ENCODE data around the gene LRIT2.
"Not testable (repeated sequence)": the region's sequence is repeated elsewhere in the genome, so short reads cannot be mapped to it uniquely, and the experiment has no call there.

LRIT2 gene

DNA sequence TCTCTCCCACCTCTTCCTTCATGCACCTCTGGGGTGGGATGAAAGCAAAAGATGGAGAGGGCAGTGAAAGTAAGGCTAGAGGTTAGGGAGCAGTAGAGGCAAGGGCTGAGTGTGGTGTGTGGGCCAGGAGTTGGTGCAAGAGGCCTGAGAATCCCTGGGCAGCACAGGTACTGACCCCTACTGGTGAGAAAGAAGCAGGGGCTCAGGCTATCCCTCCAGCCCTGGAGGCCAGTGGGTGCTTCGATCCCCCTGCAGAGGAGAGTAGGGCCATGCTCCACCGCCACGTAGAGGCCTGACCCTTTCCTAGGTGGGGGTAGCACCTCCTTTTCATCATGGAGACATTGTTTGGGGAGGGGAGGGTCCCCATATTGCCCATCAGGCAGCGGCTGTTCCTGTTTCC lies 21.2 kb downstream of the LRIT2 start:
- no peak for DNase-seq

DNA sequence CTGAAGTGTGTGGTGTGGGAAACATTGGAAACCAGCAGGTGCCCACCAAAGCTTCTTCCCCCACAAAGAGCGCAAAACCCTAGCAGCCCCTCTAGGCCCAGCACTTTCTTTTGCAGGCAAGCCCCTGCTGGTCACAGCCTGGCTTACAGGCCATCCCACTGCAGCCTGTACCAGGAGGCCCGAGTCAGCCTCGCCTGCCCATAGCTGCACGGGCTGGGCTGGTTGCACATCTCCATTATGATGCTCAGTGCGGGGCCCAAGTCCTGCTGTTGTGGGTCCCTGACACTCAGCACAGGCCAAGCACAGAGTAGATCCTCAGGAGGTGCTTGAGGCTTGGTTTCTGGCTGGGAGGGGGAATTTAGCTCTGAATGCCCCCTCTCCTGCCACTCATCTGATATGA lies 23.0 kb downstream of the LRIT2 start:
- DNase-seq, result no peak

DNA sequence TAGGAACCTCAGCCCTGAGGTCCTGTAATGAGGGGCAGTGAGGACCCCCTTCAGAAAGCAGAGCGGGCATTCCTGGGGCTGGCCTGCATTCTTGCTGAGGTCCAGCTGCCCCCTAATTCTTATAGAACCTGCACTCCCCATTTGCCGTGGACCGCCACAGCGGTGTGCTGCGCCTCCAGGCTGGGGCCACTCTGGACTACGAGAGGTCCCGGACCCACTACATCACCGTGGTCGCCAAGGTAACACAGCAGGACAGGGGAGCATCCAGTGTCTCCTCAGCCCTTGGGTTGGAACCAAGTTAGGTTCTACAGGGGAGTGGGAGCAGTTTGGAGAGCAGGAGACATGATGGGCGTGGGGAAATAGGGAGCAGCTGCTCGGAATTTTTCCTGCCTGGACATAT lies 23.7 kb downstream of the LRIT2 start:
- DNase-seq, result no peak

DNA sequence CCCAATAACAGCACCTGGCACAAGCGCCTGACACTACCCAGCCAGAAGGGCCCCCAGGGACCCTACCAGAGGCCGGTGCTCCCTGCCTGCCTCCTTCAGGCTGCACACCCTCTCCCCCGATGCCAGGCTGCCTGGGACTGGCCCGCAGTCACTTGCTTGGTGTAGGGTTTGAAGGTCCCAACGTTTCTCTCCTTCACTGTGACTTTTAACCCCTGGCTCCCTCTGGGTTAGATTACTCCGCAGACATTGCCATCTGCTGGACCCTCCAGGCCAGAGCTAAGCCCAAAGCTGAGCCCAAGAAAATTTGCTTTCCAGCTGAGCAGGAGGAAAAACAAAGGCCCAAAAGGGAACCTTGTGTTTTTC lies 24.1 kb downstream of the LRIT2 start:
- DNase-seq, result no peak

DNA sequence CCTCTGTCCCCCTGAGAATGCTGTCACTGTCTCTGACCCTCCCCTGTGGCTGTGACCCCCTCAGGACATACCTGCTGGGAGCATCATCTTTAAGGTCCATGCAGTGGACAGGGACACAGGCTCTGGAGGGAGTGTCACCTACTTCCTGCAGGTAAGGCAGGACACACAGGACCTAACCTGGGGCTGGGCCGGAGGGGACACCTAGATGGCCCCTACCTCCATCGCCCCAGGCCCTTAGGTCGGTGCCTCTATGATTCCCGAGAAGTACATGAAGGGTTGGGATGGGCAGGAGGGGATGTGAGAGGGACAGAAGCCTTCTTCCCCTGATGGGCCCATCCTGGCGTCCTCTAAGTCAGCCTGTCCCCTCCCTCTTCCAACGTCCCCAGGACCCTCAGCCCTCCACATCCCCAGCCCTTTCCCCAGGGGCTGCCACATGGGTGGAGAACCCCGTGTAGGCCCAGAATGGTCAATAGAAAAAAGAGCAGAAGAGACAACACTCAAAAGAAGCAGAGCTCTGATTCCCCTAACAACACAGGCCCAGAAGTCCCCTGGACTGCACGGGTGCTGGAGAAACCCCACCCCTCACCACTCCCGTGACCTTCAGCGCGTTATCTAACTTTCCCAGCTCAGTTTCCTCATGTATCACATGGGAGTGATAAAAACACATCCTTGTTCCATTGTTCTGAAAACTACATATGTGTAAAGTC lies 24.7 kb downstream of the LRIT2 start:
- DNase-seq, result no peak

DNA sequence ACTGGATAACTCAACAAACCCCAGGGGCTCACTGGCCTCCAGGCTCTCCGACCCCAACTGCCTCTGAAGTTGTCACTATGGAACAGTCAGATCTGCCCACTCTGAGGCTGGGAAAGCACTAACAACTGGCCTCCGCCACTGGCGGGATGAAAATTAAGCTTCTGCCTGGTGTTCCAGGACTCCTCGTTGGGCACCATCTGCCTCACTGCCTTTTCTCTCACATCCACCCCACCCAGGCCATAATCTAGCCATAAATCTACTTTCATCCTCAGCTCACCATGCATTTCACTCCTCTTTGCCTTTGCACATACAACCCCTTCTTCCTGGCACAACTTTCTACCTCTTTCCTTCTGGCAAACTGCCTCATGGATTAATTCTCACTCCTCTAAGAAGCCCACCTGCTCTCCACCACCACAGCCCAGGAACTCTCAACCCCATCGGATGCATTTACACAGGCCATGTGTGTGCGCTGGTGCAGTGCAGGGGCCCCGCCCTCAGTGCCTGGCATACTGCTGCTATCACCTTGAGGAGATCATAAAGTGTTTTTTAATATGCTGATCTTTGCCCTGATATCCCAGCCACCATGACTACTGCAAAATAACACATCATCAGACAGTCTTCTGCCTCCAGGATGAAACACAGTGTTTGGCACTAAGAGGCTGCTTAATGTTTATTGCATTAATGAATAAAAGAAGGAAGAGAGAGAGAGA lies 27.0 kb downstream of the LRIT2 start:
- no peak for DNase-seq

DNA sequence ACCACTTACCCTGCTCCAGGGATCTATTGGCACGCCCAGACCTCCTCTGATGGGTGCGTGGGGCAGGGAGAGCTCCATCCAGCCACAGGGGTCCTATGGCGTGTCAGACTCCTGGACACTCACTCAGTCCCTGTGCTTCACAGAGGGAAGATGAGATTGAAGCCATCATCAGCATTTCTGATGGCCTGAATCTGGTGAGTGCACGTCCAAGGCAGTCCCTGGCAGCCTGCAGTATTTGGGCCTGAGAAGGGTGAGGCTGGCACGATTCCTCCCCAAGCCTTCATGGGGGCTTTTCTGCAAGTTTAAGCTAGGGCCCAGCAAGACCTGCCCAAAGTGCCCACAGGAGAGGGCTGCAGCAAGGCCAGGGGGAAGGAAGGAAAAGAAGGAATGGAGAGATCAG lies 27.7 kb downstream of the LRIT2 start:
- DNase-seq, result no peak

DNA sequence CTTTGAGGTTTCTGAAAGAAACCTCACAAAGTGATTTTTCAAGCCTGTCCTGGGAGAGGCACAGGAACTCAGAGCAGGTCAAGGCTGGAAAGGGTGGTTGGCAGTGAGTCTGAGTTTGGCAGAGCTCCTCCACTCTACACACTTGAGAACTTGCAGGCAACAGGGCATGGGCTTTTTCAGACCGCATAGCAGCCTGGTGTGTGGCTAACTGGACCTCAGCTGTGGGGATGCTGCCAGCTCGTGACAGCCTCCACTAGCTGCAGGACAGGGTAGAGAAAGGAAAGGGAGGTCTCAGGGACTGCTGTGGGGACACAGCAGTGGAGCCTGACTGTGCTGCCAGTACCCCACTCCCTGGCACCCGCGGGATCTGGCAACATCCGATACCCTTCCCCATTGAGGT lies 28.4 kb downstream of the LRIT2 start:
- no peak for DNase-seq

DNA sequence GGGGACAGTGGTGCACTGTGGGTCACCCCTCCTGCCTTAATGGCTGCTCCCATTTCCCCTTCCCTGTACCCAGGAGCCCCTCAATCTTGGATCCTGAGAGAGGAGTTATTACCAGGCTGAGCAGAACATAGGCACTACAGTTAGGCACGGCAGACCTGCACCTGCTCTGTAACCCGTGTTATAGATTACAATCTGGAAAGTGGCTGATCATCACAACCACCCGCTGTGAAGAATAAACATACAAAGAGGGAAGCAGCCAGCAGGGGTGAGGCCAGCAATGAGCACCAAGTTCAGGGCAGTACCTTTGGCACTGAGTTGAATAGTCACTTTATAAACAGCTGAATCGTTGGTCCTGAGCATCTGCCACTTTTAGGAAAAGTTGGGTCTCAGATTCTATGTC lies 29.3 kb downstream of the LRIT2 start:
- DNase-seq, result no peak

DNA sequence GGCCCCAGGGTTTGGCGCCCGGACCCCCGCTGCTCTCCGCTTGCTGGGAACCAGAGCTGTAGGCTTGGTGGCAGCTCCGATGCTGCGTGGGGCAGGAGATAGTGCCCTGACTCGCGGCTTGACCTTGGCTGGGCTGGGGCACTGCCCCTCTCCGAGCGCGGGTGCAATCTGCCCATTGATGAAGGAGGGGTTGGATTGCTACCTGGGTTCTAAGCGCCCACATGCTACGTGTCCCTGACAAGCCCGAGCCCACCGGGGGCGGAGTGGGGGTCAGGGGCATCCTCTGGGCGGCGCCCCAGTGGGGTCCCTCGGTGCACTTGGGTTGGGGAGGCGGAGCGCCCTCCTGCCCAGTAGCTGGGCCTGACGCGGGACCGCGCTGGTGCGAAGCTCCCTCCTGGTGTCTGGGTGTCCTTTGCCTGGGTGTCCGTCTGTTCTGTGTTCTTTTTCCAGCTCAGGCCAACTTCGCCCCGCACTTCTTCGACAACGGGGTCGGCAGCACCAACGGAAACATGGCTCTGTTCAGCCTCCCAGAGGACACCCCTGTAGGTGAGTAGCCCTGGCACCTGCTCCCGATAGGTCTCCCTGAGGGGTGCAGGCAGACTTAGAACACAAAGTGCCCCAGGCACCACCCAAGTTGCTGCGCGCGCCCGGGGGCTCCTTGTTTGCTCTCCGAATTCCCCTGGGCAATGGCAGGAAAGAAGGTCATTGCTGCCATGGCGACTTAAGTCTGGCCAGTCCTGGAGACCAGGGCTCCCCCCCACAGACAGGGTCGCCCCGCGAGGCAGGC lies 30.1 kb downstream of the LRIT2 start:
- DNase-seq, result no peak

DNA sequence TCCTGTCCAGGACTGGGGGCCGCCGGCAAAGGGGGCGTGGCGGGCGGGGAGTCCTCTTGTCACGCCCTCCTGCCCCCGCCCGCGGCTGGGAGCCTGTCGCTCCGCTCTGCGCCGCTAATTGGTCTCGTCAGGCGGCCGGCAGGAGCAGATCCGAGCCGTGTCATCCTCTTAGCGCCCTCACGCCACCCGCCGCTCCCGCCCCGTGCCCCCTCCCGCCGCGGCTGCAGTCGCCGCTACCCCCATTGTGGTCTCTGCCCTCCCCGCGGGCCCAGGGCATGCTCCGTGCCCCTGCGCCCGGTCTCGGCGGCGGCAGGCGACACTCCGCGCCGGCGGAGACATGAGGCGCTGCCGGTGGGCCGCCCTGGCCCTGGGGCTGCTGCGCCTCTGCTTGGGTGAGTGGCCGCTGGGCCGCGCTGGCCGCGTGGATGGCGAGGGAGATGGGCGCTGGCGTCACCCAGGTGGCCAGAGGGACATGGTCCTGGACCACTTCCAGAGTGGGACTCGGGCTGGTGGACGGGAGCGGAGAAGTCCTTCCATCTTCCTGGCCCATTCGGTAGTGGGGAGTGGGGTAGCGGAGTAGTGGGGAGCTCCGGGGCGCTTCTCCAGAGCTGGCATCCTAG lies 30.8 kb downstream of the LRIT2 start, which contains the start of gene CDHR1:
Gene CDHR1 (plus strand): TSS at position 114 of the 620 bp plus-strand sequence. CDS start 224 bp downstream, at position 338.
- no peak for DNase-seq

DNA sequence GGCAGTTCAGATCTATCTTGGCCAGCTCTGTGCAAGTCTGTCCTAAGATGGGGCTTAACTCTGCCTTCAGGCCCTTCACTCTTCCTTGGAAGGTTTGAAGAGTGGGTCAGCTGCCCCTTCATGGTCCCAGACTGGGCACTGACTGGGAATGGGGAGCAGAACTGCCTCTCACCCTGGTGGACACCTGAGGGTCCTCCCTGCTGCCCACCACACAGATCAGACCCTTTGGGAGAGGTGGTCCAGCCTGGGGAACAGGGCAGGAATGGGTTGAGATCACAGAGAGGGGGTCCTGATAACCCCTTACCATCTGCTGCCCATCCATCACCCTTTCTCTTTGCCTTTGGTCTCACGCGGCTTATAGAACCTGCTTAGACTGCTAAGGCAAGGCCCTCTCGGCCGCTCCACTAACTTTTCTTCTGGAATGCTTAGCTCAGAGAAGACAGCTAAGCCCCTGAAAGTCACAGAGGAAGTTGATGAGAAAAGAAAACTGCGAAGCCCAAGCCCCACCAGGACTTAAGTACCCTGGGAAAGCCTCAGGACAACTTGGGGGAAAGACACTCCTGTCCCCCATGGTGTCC lies 31.4 kb downstream of the LRIT2 start:
- no peak for DNase-seq

DNA sequence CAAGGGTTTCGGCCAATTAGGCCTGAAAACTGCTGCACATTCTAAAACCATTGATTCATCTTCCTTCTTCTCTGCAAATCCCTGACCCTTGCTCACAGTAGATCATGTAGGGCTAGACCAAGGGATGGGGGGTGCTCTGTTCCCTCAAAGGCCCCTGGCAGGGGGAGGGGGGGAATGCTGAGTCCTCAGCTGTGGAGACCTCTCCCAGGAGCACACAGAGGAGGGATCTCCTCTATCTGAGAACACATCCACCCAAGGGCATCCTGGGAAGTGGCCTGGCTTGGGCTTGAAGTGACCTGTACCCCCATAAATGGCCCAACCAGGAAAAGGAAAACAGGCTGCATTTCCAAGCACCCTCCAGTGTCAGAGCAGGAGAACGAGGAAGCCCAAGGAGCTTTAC lies 32.0 kb downstream of the LRIT2 start:
- no peak for DNase-seq

DNA sequence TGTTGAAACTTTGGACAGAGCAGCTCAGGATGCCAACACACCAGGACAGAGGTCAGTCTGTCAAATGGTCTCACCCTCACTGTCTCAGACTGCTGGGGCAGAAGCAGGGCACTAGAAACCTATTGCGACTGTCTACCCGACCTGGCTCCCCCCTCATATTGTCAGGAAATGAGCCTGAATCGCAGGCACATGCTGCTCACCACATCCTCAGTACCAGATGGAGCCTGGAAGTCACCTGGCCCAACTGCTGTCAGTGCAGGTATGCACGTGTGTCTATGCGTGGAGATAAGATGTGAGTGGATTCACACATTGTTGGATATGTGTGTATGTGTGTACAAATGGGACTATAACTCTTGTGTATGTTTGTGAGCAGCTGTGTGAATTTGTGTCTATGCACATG lies 34.2 kb downstream of the LRIT2 start:
- no peak for DNase-seq

DNA sequence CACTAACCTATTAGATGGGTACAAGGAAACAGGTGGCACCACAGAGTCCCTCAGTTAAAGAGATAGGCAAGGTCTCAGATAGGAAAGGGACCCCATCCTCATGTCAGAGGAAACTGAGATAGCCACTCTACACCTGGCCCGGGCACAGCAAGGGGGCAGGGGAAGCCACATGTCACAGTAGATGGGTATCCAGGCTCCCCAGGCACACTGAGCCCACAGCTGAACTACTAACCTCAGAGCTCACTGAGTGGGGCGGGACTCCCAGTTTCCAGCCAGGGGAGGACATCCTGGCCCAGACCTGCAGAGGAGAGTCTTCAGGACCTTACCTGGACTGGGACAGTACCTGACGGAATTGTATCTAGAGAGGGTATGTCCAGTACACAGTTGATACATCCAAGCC lies 34.7 kb downstream of the LRIT2 start:
- DNase-seq, result no peak

DNA sequence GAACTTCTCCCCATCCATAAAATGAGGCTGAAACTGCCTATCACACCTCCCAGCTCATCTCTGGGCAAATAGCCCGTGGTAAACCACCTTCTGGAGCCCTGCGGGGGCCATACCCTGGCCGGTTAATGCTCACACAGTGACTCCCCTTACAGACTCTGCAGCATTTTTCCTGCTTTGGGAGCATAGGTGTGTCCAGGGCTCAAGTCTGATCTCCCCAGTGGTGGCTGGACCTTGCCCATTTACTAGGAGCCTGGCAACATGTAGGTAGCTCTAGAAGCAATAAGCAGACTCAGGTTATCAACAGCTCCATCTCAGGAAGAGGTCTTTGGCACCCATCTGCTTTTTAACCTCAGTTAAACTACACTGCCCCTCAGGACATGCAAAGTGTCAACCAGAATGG lies 36.5 kb downstream of the LRIT2 start:
- DNase-seq, result no peak

DNA sequence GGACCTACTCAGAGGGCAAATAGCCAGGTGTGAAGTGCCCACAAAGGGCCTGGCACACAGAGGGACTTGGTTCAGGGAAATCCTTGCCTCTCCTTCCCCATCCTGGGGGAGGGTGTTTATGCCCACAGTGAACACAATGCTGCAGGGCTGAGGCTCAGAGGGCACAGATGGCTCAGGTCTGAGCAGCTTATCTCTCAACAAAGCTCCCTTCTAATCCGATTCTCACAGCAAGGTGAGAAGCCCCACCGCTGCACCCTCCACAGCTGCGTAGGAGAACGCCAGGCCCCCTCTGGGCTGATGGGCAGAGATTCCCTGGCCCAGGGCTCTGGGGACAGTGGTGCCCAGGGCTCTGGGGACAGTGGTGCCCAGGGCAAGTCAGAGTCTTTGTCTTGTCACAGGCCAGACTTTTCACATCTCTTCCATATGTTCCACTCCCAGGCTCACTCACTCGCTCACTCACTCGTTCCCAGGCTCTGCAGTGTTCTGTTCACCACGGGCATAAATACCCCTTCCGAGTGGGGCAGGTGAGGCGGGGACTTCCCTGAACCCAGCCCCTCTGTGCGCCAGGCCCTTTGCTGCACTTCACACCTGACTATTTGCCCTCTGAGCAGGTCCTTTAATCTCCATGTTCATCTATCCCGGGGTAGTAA lies 39.7 kb downstream of the LRIT2 start:
- no peak for DNase-seq

DNA sequence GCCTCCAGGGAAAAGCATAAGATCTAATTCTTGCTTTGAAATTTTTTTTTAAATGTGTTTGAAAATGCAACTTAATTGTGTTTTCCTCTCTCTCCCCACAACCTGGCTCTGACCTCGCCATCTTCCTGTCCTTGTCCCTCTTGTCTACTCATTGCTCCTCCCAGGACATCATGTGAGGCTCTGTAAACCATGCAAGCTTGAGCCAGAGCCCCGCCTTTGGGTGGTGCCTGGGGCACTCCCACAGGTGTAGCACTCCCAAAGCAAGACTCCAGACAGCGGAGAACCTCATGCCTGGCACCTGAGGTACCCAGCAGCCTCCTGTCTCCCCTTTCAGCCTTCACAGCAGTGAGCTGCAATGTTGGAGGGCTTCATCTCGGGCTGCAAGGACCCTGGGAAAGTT lies 40.8 kb downstream of the LRIT2 start:
- no peak for DNase-seq

DNA sequence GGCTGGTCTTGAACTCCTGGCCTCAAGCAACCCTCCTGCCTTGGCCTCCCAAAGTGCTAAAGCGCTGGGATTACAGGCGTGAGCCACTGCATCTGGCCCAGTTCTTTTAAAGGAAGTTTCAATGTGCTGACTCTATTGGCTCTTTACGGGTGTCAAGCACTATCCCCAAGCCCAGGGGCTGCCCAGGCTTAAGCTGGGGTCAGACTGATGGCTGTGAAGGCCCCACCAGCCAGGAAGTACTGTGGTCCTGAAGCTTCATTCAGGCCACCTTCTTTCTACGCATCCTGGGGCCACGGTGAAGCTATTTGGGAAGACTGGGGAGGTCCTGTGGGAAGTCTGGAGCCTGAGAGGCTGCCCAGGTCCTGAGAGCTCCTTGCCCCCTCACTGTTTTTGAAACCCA lies 43.7 kb downstream of the LRIT2 start:
- no peak for DNase-seq

DNA sequence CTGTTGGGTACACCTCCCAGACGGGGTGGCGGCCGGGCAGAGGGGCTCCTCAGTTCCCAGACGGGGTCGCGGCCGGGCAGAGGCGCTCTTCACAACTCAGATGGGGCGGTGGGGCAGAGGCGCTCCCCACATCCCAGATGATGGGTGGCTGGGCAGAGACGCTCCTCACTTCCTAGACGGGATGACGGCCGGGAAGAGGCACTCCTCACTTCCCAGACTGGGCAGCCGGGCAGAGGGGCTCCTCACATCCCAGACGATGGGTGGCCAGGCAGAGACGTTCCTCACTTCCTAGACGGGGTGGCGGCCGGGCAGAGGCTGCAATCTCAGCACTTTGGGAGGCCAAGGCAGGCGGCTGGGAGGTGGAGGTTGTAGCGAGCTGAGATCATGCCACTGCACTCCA lies 45.0 kb downstream of the LRIT2 start:
- not testable (repeated sequence) for DNase-seq

DNA sequence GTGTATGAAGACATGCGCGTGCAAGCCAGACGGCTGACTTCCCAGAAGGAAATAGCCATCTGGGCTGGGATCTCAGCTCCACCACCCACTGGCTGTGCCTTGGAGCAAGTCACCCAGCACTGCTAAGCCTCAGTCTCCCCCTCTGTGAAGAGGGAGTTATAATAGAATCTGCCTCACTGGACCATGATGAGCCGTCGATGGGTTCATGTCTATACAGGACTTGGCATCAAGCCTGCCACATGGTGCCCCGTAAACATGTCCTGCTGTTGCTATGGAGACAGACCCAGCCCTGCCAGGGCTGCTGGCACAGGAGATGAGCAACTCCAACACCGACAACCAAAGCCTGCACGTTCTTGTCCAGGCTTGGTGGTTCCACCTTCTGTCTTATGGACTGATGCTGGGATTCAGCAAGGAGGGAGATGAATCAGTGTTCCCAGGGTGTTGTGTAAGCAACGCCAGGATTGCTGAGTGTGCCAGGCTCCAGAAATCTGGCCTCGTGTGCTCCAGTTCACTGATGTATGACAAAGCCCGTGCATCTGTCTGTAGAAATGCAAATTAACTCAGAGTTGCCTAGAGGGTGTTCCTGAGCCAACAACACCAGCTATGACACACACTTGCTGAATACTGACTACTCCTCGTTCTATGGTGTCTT lies 46.2 kb downstream of the LRIT2 start:
- DNase-seq, result no peak

DNA sequence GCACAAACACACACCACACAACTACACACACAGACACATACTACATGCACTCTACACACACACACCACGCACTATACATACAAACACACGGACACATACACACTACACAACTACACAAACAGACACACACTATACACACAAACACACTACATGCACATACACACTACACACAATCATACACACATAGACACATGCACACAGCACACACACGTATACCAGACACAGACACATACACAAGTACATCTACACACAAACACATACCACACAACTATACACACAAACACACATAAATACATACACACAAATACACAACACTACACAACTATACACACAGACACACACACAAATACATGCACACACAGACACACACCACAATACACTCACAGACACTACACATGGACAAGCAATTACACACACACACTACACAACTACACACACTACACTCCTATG lies 47.2 kb downstream of the LRIT2 start:
- DNase-seq, result no peak

All from activated T-cell treated with anti-CD3 and anti-CD28 coated beads for 4 hours (primary cell).